HG03103 (cell line): ENCODE measurements around the gene BTBD2.
"Not testable (repeated sequence)": the region's sequence is repeated elsewhere in the genome, so short reads cannot be mapped to it uniquely, and the experiment has no call there.

Experiments used
- ATAC-seq: cut with Tn5 transposase; IDR thresholded peaks from one replicate; pipeline ENCODE4 v1.9.1; 2021; ENCODE audit warnings: low read depth; ENCODE audit not compliant: unreplicated experiment

The BTBD2 gene

GRCh38 chr19:2040647-2041432 is 25.3 kb upstream of the BTBD2 start:
- no peak for ATAC-seq

DNA sequence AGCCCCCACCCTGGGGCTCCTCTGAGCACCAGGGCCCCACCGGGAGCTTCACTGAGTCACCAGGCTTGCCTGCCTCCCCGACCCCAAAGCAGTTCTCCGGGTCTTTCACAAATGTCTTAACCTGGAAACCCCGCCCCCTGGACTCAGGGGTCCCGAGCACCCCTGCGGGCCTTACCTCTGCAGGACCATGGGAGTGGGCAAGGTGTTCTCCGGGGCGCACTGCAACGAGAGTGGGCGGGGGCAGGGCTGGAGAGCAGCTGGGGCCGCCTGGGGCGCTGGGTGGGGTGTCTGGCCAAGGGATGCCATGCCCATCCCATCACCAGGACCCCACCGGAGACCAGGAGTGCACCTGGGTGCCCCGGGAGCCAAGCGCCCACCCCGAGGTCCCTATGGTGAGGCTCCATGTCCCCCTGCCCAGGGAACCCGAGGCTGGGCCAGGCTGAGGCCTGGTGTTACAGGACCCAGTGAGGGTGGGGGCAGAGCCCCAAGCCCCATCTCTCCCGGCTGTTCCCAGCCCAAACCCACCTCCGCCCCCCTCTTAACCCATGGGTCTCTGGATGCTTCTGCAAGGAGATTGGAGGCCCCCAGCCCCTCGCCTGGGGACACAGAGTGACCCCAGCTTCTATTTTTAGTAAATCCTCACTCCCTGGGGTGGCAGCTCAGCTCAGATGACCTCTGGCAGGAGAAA is 24.6 kb upstream of the BTBD2 start:
- no peak for ATAC-seq

- ATAC-seq, result no peak
Observed at GRCh38 chr19:2039089-2039958, 23.8 kb upstream of the BTBD2 start.

DNA sequence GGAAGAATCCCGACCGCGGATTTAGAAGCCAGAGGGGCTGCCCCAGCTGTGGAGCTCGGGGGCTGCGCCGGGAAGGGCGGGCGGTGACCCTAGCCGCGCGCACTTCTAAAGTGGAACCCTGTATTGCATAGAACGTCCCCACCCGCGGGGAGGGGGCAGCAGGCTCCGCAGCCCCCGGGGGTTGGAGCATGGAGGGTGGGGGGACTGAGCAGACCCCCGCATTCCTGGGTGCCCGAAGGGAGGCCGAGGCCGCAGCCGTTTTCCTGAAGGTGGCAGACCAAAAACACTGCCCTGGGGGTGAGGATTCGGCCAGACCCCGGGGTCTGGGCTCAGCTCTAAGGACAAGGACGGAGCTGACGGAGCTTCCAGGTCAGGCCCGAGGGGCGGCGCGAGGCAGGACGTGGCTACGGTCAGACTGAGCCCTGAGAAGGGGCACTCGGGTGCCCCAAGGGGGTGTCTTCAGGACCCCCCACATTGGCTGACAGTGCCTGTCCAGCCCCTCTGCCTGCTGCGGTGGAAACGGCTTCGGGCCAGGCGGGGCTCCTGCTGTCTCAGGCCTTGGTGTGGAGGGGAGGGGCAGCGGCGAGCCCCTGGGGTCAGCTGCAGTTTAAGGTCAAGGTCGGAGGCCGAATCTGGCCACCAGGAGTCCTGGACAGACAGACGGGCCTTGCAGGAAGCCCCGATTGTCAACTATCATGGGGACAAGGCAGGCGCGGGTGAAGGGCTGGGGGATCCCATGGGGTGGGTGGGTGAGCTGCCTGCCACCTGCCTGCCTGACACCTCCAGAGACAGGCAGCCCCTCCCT is 23.0 kb upstream of the BTBD2 start:
- ATAC-seq, result no peak

GRCh38 chr19:2037651-2038255 is 22.2 kb upstream of the BTBD2 start:
- no peak for ATAC-seq

GRCh38 chr19:2036424-2036823 is 20.9 kb upstream of the BTBD2 start:
- ATAC-seq, result no peak

- no peak for ATAC-seq
Observed at GRCh38 chr19:2035590-2035991, 20.1 kb upstream of the BTBD2 start.

DNA sequence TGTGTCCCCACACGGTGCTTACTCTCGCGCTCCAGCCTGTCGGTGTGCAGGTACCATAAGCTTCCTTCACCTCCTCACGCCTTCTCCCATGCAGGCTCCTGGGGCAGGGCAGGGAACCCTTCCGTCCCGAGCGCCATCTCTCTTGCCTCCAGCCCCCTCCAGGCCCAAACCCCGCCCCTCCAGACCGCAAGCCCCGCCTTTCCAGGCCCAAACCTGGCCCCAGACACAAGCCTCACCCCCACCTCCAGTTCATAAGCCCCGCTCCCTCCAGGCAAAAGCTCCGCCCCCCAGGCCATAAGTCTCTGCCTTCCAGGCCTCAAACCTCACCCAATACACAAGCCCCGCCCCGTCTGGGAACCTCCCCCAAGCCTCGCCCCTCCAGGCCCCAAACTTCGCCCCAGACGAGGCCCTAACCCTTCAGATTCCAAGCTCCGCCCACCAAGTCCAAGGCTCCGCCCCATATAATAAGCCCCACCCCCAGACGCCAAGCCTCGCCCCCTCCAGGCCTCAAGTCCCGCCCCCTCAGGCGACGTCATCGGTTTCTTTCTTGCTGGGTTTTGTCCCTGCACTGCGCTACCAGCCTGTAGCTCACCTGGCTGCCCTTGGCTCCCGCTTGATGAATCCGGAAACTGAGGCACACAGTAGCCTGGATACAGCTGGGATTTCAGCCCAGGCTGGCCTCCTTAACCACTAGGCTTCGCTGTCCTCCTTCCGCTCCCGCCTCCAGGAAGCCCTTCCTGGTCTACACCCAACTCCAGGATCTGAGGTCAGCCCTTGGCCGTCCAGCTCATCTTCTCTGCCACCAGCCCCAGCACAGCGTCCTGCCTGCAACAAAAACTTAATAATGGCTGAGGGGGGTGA is 19.4 kb upstream of the BTBD2 start:
- no peak for ATAC-seq

DNA sequence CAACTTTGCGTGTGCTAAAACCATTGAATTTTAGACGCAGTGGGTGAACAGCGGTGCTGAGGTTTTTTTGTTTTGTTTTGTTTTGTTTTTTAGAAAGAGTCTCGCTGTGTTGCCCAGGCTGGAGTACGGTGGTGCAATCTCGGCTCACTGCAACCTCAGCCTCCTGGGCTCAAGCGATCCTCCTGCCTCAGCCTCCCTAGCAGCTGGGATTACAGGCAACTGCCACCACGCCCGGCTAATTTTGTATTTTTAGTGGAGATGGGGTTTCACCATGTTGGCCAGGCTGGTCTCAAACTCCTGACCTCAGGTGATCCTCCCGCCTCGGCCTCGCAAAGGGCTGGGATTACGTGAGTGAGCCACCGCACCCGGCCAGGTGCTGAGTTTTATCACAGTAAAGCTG is 18.7 kb upstream of the BTBD2 start:
- ATAC-seq, result not testable (repeated sequence)

- ATAC-seq, result no peak
Observed at GRCh38 chr19:2033825-2034159, 18.3 kb upstream of the BTBD2 start.

DNA sequence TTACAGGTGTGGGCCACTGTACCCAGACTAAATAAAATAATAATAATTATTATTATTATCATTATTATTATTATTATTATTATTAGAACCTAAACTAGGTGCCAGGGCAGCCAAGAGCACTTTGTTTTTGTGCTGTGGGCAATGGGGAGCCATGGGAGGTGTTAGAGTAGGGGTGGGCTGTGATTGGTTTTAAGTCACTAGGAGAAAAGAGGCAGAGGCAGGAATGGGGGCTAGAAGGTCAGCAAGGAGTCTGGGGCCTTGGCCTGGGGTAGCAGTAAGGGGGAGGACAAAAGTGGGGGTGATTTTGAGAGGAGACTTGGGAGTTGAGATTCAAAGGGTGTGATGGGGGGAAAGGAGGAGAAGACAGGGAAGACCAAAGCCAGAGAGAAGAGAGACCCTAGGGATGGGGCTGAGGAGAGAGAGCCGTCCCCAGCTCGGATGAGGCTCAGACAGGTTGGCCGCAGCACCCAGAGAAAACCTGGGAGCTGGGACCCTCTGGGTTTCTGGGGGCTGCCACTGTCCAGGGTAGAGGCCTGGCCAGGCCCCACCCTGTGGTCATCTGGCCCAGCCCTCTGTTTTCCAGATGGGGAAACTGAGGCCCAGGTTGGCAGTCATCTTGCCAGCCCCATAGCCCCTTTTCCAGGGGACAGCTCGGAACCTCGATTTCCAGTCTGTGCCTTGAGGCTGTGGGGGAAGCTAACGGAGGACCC is 17.8 kb upstream of the BTBD2 start:
- no peak for ATAC-seq

DNA sequence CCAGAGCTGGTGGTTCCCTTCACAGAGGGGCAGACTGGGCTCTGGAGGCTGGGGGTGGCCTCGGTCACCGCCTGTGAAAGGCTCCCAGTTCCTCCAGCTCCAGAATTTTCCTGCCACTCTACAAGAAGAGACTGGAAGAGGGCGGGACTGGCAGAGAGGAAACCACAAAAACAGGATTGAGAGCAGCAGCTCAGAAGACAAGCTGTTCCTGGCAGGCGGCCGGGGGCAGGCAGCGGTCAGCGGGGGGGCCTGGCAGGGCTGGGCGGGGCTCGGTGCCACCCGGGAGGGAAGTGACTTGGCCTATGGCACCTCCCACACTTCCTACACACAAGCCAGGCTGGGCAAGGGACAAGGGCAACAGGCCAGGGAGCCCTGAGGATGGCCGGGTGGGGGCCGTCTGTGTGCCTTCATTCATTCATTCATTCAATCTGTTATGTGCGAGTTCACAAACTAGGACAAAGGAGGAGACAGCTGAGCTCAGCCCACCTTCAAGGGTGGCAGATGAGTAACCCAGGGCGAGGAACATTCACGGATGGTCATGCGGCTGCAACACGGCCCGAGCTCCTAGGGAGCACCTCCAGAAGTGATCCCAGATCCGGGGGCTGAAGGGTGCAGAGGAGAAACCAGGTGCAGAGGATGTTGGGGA is 16.9 kb upstream of the BTBD2 start:
- ATAC-seq, result no peak

DNA sequence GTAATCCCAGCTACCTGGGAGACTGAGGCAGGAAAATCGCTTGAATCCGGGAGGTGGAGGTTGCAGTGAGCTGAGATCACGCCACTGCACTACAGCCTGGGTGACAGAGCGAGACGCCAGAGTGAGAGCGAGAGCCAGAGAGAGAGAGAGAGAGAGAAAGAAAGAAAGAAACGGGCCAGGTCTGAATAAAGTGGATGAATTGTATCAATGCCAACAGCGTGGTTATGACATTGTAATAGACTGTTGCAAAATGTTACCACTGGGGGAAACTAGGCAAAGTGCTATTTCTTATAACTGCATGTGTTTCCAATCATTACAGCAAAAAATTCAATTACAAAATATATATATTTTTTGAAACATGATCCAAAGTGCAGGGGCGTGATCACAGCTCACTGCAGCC is 11.8 kb upstream of the BTBD2 start:
- no peak for ATAC-seq

- no peak for ATAC-seq
Observed at GRCh38 chr19:2026770-2027169, 11.3 kb upstream of the BTBD2 start.

- no peak for ATAC-seq
Observed at GRCh38 chr19:2022289-2022688, 6.8 kb upstream of the BTBD2 start.

DNA sequence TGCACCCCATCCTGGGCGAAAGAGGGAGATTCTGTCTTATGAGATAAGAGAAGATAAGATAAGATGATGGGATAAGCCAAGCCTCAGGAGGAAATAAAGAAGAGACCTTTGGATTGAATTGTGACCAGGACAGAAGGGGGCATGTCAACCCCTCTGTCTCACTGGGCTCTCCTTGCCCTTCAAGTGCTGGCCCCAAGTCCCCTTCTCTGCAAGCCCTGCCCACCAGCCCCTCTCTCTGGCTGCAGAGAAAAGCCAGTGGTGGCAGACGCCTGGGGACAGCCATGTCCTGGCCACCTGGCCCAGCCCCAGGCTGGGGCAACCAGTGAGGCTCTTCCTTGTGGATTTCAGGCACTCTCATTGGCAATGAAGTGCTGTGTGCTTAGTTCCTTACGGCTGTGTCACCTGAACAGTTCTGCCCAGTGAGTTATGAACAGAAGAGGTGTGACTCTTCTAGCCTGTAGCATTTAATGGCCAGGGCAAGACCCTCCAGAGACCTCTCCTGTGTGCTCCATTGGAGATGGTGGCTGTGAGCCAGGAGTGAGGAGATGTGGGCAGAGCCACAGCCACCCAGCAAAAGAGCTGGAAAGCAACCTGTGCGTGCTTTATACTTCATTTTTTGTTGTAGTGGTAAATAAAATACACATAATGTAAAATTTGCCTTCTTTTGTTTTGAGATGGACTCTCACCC is 6.1 kb upstream of the BTBD2 start:
- ATAC-seq, result no peak

DNA sequence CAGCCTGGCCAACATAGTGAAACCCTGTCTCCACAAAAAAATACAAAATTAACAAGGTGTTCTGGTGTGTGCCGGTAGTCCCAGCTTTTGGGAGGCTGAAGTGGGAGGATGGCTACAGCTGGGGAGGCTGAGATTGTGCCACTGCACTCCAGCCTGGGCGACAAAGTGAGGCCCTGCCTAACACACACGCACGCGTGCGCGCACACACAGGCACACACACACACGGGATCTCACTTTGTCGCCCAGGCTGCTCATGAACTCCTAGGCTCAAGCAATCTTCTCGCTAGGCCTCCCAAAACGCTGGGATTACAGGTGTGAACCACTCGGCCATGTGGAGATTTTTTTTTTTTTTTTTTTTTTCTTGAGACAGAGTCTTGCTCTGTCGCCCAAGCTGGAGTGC is 3.2 kb upstream of the BTBD2 start:
- ATAC-seq, result no peak
